ENCODE results near the gene TMEM30A. TPM values are rescaled to one million over a fixed set of nuclear protein-coding genes. Genes with fewer than 3 reads are reported as not detected.

Gene TMEM30A
- total and polyA plus RNA-seq, 2 of the 13 experiments (the other 11 are each of a cell fraction or from before 2014, with no cell fraction given) = 17.6 to 54.4 TPM

GRCh38 chr6:75208298-75209183 lies 76.1 kb downstream of the TMEM30A start (continued):
- TF ChIP-seq, protein P1, sequence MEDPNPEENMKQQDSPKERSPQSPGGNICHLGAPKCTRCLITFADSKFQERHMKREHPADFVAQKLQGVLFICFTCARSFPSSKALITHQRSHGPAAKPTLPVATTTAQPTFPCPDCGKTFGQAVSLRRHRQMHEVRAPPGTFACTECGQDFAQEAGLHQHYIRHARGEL (CRISPR knock-in tag; IDR thresholded peaks at IDR 0.05) = no peak
- TF ChIP-seq SALL1 (CRISPR knock-in tag; IDR thresholded peaks at IDR 0.05) (0 out of 2 replicates have a peak, but pooled peaks have one; percentile 16), HNF4G (IDR thresholded peaks at IDR 0.05; ENCODE audit: borderline replicate concordance, low read depth, low read length) (no peak), HNF4G (CRISPR knock-in tag; IDR thresholded peaks at IDR 0.05; ENCODE audit: borderline replicate concordance, low read depth) (no peak), KLF12 (CRISPR knock-in tag; IDR thresholded peaks at IDR 0.05; ENCODE audit: borderline replicate concordance) (no peak), ZNF646 (CRISPR knock-in tag; IDR thresholded peaks at IDR 0.05) (no peak), ZNF703 (CRISPR knock-in tag; IDR thresholded peaks at IDR 0.05; ENCODE audit: borderline replicate concordance) (no peak), KDM2A (CRISPR knock-in tag; IDR thresholded peaks at IDR 0.05; ENCODE audit: borderline replicate concordance, low read depth) (peak; percentile 65; the same call in 1 of the 2 replicates), KAT8 (CRISPR knock-in tag; IDR thresholded peaks at IDR 0.05) (0 out of 2 replicates have a peak, but pooled peaks have one; percentile 33), TFDP1 (CRISPR knock-in tag; IDR thresholded peaks at IDR 0.05; ENCODE audit: borderline replicate concordance) (no peak), YY1 (IDR thresholded peaks at IDR 0.05; ENCODE audit: insufficient read depth, insufficient replicate concordance, low read depth, low read length) (no peak), CTCF (CRISPR knock-in tag; IDR thresholded peaks at IDR 0.05) (peak; percentile 89)
- TF ChIP-seq, protein P2, sequence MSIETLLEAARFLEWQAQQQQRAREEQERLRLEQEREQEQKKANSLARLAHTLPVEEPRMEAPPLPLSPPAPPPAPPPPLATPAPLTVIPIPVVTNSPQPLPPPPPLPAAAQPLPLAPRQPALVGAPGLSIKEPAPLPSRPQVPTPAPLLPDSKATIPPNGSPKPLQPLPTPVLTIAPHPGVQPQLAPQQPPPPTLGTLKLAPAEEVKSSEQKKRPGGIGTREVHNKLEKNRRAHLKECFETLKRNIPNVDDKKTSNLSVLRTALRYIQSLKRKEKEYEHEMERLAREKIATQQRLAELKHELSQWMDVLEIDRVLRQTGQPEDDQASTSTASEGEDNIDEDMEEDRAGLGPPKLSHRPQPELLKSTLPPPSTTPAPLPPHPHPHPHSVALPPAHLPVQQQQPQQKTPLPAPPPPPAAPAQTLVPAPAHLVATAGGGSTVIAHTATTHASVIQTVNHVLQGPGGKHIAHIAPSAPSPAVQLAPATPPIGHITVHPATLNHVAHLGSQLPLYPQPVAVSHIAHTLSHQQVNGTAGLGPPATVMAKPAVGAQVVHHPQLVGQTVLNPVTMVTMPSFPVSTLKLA (IDR thresholded peaks at IDR 0.05) = no peak
- TF ChIP-seq, protein P3, sequence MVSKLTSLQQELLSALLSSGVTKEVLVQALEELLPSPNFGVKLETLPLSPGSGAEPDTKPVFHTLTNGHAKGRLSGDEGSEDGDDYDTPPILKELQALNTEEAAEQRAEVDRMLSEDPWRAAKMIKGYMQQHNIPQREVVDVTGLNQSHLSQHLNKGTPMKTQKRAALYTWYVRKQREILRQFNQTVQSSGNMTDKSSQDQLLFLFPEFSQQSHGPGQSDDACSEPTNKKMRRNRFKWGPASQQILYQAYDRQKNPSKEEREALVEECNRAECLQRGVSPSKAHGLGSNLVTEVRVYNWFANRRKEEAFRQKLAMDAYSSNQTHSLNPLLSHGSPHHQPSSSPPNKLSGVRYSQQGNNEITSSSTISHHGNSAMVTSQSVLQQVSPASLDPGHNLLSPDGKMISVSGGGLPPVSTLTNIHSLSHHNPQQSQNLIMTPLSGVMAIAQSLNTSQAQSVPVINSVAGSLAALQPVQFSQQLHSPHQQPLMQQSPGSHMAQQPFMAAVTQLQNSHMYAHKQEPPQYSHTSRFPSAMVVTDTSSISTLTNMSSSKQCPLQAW (CRISPR knock-in tag; IDR thresholded peaks at IDR 0.05) = 0 out of 2 replicates have a peak, but pooled peaks have one; percentile 29

All from HepG2 (cell line).